HG02970 (cell line): Measurements from ENCODE around the gene ZNRD2.
"Not testable (repeated sequence)": the region's sequence is repeated elsewhere in the genome, so short reads cannot be mapped to it uniquely, and the experiment has no call there.

Experiments
- ATAC-seq: cut with Tn5 transposase; IDR thresholded peaks from one replicate; pipeline ENCODE4 v1.9.1; 2021; ENCODE audit warnings: mild to moderate bottlenecking, moderate library complexity, moderate number of reproducible peaks; ENCODE audit not compliant: unreplicated experiment, low FRiP score

The ZNRD2 gene

GRCh38 chr11:65554057-65554818 lies 16.0 kb upstream of the ZNRD2 start:
- no peak for ATAC-seq

GRCh38 chr11:65554842-65555430 lies 15.3 kb upstream of the ZNRD2 start:
- no peak for ATAC-seq

- ATAC-seq = no peak
These were observed 14.5 kb upstream of the ZNRD2 start for GRCh38 chr11:65555693-65556231.

- ATAC-seq = no peak
These were observed 13.6 kb upstream of the ZNRD2 start for GRCh38 chr11:65556470-65557279.

- no peak for ATAC-seq
These were observed 12.8 kb upstream of the ZNRD2 start for GRCh38 chr11:65557280-65558001.

- ATAC-seq = no peak
These were observed 12.0 kb upstream of the ZNRD2 start, which contains the start of gene LTBP3 for GRCh38 chr11:65558002-65558929. Gene LTBP3, minus strand, starts transcription at chr11:65558359. Its CDS starts 400 bp downstream, at chr11:65557959.

GRCh38 chr11:65558930-65559509 lies 11.3 kb upstream of the ZNRD2 start:
- no peak for ATAC-seq

- ATAC-seq = no peak
These were observed 10.7 kb upstream of the ZNRD2 start for GRCh38 chr11:65559535-65559934.

- no peak for ATAC-seq
These were observed 10.2 kb upstream of the ZNRD2 start for GRCh38 chr11:65559951-65560537.

GRCh38 chr11:65560555-65561418 lies 9.5 kb upstream of the ZNRD2 start:
- no peak for ATAC-seq

GRCh38 chr11:65562020-65562419 lies 8.3 kb upstream of the ZNRD2 start:
- no peak for ATAC-seq

GRCh38 chr11:65562788-65563187 lies 7.5 kb upstream of the ZNRD2 start:
- ATAC-seq = no peak

- no peak for ATAC-seq
These were observed 6.7 kb upstream of the ZNRD2 start for GRCh38 chr11:65563601-65564000.

GRCh38 chr11:65564879-65565559 lies 5.3 kb upstream of the ZNRD2 start:
- not testable (repeated sequence) for ATAC-seq

GRCh38 chr11:65565624-65566453 lies 4.4 kb upstream of the ZNRD2 start:
- no peak for ATAC-seq
